Brain microvascular endothelial cell (primary cell): ENCODE results near the gene TIMM44.

Experiments used
- DNase-seq: peaks from one replicate; pipeline ENCODE4 v3.0.0-alpha.2; 2020
- H3K27ac ChIP-seq: fragments of 250-450 bp; sonication (Bioruptor Pico); 2 replicates; pipeline ENCODE4 v1.5.1; 2020; ENCODE audit warnings: mild to moderate bottlenecking, moderate library complexity
- H3K27me3 ChIP-seq: fragments of 250-450 bp; sonication (Bioruptor Pico); replicated peaks from 2 replicates; pipeline ENCODE4 v1.5.1; 2020; ENCODE audit warnings: mild to moderate bottlenecking
- H3K36me3 ChIP-seq: fragments of 250-450 bp; sonication (Bioruptor Pico); replicated peaks from 2 replicates; pipeline ENCODE4 v1.5.1; 2020; ENCODE audit warnings: mild to moderate bottlenecking
- H3K4me3 ChIP-seq: 2 replicates; pipeline ENCODE4 v1.5.1; 2011; ENCODE audit warnings: low read depth, mild to moderate bottlenecking, control low read depth, low read length, moderate library complexity
- in situ Hi-C: cut with HindIII; loops from 2 replicates; pipeline ENCODE4 v1.10.0; 2017; ENCODE audit warnings: low sequenced_read_pairs, low pct_ligation_motif_present
- TF ChIP-seq, protein P1 (sequence below): IDR thresholded peaks from 2 replicates; pipeline ENCODE4 v1.5.1; 2011; ENCODE audit warnings: low read depth, mild to moderate bottlenecking, moderate library complexity, low read length, control low read depth, inconsistent platforms; ENCODE audit errors: missing control alignments

Gene TIMM44

GRCh38 chr19:7913652-7914051, 29.8 kb downstream of the TIMM44 start:
- no peak overlapping the region for H3K27ac ChIP-seq
- no peak overlapping the region for H3K4me3 ChIP-seq
- in situ Hi-C loops = no loop called here
- DNase-seq = no peak
- H3K36me3 ChIP-seq = peaks cover 24% of the 10 kb centered on the region
- H3K27me3 ChIP-seq = peaks cover 14% of the 10 kb centered on the region
- TF ChIP-seq, protein P1, sequence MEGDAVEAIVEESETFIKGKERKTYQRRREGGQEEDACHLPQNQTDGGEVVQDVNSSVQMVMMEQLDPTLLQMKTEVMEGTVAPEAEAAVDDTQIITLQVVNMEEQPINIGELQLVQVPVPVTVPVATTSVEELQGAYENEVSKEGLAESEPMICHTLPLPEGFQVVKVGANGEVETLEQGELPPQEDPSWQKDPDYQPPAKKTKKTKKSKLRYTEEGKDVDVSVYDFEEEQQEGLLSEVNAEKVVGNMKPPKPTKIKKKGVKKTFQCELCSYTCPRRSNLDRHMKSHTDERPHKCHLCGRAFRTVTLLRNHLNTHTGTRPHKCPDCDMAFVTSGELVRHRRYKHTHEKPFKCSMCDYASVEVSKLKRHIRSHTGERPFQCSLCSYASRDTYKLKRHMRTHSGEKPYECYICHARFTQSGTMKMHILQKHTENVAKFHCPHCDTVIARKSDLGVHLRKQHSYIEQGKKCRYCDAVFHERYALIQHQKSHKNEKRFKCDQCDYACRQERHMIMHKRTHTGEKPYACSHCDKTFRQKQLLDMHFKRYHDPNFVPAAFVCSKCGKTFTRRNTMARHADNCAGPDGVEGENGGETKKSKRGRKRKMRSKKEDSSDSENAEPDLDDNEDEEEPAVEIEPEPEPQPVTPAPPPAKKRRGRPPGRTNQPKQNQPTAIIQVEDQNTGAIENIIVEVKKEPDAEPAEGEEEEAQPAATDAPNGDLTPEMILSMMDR = no peak

DNA sequence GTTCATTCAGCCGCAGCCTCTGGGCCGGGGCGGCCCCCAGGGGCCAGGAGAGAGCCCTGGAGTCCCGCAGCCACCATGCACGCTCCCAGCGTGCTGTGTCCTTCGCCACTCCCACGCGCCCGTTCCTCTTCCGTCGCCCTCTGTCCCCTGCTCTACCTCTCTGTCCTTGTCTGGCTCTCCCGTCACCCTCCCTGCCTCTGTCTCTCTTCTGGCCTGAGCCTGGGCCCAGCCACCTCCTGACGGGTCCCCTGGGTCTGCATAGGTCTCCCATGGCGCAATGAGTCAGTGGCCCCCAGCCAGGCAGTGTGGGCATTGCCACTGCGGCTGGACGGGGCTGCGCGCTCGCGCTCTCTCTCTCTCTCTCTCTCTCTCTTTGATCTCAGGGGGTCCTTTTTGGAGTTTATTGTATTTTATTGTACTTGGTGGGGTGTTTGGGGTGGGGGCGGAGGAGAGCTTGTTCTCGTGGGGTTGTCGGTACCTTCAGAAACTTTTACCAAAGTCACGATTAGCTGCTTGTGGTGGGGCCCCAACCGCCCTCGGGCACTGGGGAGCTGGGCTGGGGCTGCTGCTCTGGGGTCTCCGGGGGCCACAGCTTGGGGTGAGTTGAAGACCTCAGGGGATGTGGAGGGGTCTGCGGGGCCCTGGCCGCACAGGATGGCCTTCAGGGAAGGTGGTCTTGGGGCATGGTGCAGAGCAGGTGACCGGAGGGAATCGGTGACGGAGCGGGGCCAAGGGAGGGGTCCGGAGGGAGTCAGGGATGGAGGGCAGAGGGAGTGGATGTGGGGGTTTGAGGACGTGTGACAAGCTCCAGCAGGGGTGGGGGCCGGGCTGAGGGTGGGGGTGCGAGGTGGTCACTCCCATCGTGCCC, 30.5 kb downstream of the TIMM44 start:
- Histone ChIP-seq H3K27me3 (peaks cover 14% of the 10 kb centered on the region), H3K36me3 (peaks cover 24% of the 10 kb centered on the region)
- TF ChIP-seq, protein P1 = no peak

DNA sequence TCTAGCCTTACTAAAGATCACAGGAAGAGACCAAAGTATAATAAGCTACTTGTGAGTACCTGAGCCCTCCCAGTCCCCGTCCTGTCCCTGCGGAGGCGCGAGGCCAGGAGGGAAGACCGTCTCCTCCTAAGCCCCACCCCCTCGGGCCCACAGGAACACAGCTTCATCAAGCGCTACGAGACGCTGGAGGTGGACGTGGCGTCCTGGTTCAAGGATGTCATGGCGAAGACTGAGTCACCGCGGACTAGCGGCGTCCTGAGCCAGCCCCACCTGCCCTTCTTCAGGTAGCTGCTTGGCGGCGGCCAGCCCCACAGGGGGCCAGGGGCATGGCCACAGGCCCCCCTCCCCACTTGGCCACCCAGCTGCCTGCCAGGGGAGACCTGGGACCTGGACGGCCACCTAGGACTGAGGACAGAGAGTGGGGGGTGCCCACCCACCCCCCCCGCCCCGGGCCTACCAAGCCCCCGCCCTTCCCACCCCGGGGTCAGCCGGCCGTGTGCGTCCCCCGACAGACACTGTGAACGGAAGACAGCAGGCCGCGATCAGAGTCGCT, 31.2 kb downstream of the TIMM44 start:
- in situ Hi-C loops = no loop called here
- Histone ChIP-seq H3K27ac (no peak overlapping the region), H3K4me3 (no peak overlapping the region), H3K36me3 (peaks cover 24% of the 10 kb centered on the region), H3K27me3 (peaks cover 13% of the 10 kb centered on the region)
- DNase-seq = no peak
- TF ChIP-seq, protein P1 = no peak

More for the DNA sequence above, 30.5 kb downstream of the TIMM44 start:
- H3K27ac ChIP-seq = no peak overlapping the region
- in situ Hi-C loops = no loop called here
- DNase-seq = no peak
- no peak overlapping the region for H3K4me3 ChIP-seq

GRCh38 chr19:7911508-7912143, 31.8 kb downstream of the TIMM44 start:
- no peak overlapping the region for H3K4me3 ChIP-seq
- DNase-seq = no peak
- H3K27ac ChIP-seq = no peak overlapping the region
- in situ Hi-C loops = no loop called here
- peaks cover 24% of the 10 kb centered on the region for H3K36me3 ChIP-seq
- TF ChIP-seq, protein P1 = no peak
- peaks cover 8% of the 10 kb centered on the region for H3K27me3 ChIP-seq

GRCh38 chr19:7910321-7911161, 32.9 kb downstream of the TIMM44 start:
- H3K36me3 ChIP-seq = peaks cover 29% of the 10 kb centered on the region

More at GRCh38 chr19:7910321-7911161, 32.9 kb downstream of the TIMM44 start:
- TF ChIP-seq, protein P1 = no peak
- H3K27me3 ChIP-seq = peaks cover under 1% of the 10 kb centered on the region
- no peak overlapping the region for H3K27ac ChIP-seq
- in situ Hi-C loops = no loop called here
- no peak for DNase-seq
- no peak overlapping the region for H3K4me3 ChIP-seq
